HG02970 (cell line): Measurements from ENCODE around the gene ZNF260.
"Not testable (repeated sequence)": the region's sequence is repeated elsewhere in the genome, so short reads cannot be mapped to it uniquely, and the experiment has no call there.

Source experiments
- ATAC-seq: cut with Tn5 transposase; IDR thresholded peaks from one replicate; pipeline ENCODE4 v1.9.1; 2021; ENCODE audit warnings: mild to moderate bottlenecking, moderate library complexity, moderate number of reproducible peaks; ENCODE audit not compliant: unreplicated experiment, low FRiP score

Gene ZNF260

GRCh38 chr19:36490846-36491245, 37.2 kb downstream of the ZNF260 start:
- ATAC-seq = not testable (repeated sequence)

- ATAC-seq = peak; percentile 45
These were observed 38.1 kb downstream of the ZNF260 start for GRCh38 chr19:36489920-36490415.

- ATAC-seq = peak; percentile 69
These were observed 38.8 kb downstream of the ZNF260 start, which contains the start of gene ZNF566 for GRCh38 chr19:36489118-36489919. Gene ZNF566 (minus strand): TSS chr19:36489561. CDS start chr19:36476557, 13,004 bp downstream.

GRCh38 chr19:36488846-36489117, 39.3 kb downstream of the ZNF260 start:
- ATAC-seq = peak; percentile 19

GRCh38 chr19:36488118-36488845, 39.8 kb downstream of the ZNF260 start:
- ATAC-seq = no peak

GRCh38 chr19:36483653-36484052, 44.4 kb downstream of the ZNF260 start:
- ATAC-seq = no peak

GRCh38 chr19:36482876-36483275, 45.2 kb downstream of the ZNF260 start:
- ATAC-seq = no peak
